Measurements from ENCODE around the gene MMEL1.
A peak's percentile ranks its signal among the peaks of the same experiment; 100 is the strongest.
"Not testable (repeated sequence)": the region's sequence is repeated elsewhere in the genome, so short reads cannot be mapped to it uniquely, and the experiment has no call there.

MMEL1 gene

GRCh38 chr1:2557482-2558400, 75.1 kb downstream of the MMEL1 start:
- no peak for DNase-seq (ENCODE audit: low read depth in 2 of 2)

GRCh38 chr1:2556678-2557481, 75.9 kb downstream of the MMEL1 start:
- DNase-seq (ENCODE audit: low read depth in 2 of 2), result no peak

- DNase-seq (ENCODE audit: low read depth in 2 of 2), result no peak
Observed at GRCh38 chr1:2556277-2556677, 76.5 kb downstream of the MMEL1 start, which contains the start of gene TNFRSF14. Gene TNFRSF14, plus strand, starts transcription at chr1:2556371. Its CDS starts 294 bp downstream, at chr1:2556665.

GRCh38 chr1:2555634-2556276, 77.1 kb downstream of the MMEL1 start:
- no peak for DNase-seq (ENCODE audit: low read depth in 2 of 2)

GRCh38 chr1:2554621-2555387, 78.0 kb downstream of the MMEL1 start:
- DNase-seq (ENCODE audit: low read depth in 2 of 2), result no peak

- no peak for DNase-seq (ENCODE audit: low read depth in 2 of 2)
Observed at GRCh38 chr1:2553871-2554620, 78.8 kb downstream of the MMEL1 start.

GRCh38 chr1:2553076-2553475, 79.7 kb downstream of the MMEL1 start:
- not testable (repeated sequence) for DNase-seq (ENCODE audit: low read depth in 2 of 2)

GRCh38 chr1:2552189-2552588, 80.6 kb downstream of the MMEL1 start:
- DNase-seq (ENCODE audit: low read depth in 2 of 2), result no peak

- DNase-seq (ENCODE audit: low read depth in 2 of 2), result not testable (repeated sequence)
Observed at GRCh38 chr1:2551544-2551943, 81.3 kb downstream of the MMEL1 start.

GRCh38 chr1:2550309-2550861, 82.4 kb downstream of the MMEL1 start:
- DNase-seq (ENCODE audit: low read depth in 2 of 2), result not testable (repeated sequence)

- not testable (repeated sequence) for DNase-seq (ENCODE audit: low read depth in 2 of 2)
Observed at GRCh38 chr1:2549367-2550029, 83.3 kb downstream of the MMEL1 start.

- peak; percentile 61 to 65 for DNase-seq (ENCODE audit: low read depth in 2 of 2)
Observed at GRCh38 chr1:2548068-2548589, 84.7 kb downstream of the MMEL1 start.

GRCh38 chr1:2547210-2548067, 85.4 kb downstream of the MMEL1 start:
- DNase-seq (ENCODE audit: low read depth in 2 of 2), result no peak

GRCh38 chr1:2546515-2547209, 86.2 kb downstream of the MMEL1 start:
- peak; percentile 57 to 58 for DNase-seq (ENCODE audit: low read depth in 2 of 2)

- peak; percentile 70 to 77 for DNase-seq (ENCODE audit: low read depth in 2 of 2)
Observed at GRCh38 chr1:2545754-2546514, 86.9 kb downstream of the MMEL1 start.

- no peak for DNase-seq (ENCODE audit: low read depth in 2 of 2)
Observed at GRCh38 chr1:2544875-2545640, 87.8 kb downstream of the MMEL1 start.

All from stimulated activated CD4-positive, alpha-beta T cell treated with anti-CD3 and anti-CD28 coated beads, Interleukin-1b, Interleukin-23, amount 100 ng/mL, for 1 hour (primary cell).